Kidney epithelial cell (primary cell): ENCODE measurements around the gene KCNH5. TPM values are rescaled to one million over a fixed set of nuclear protein-coding genes. Genes with fewer than 3 reads are reported as not detected.

Source experiments
- DNase-seq: peaks from one replicate; pipeline ENCODE4 v3.0.0-alpha.2; 2010; ENCODE audit warnings: low read depth
- H3K27me3 ChIP-seq: 2 replicates; pipeline ENCODE4 v1.6.0; 2011; ENCODE audit warnings: low read length; ENCODE audit not compliant: control insufficient read depth, insufficient read depth
- H3K36me3 ChIP-seq: 2 replicates; pipeline ENCODE4 v1.5.1; 2011; ENCODE audit warnings: low read length; ENCODE audit not compliant: control insufficient read depth, insufficient read depth
- H3K4me3 ChIP-seq: 2 replicates; pipeline ENCODE4 v1.5.1; 2011; ENCODE audit warnings: low read depth, mild to moderate bottlenecking, control low read depth, low read length
- CTCF ChIP-seq: IDR thresholded peaks from 2 replicates; pipeline ENCODE4 v1.5.1; 2011; ENCODE audit warnings: mild to moderate bottlenecking, moderate library complexity, low read length, control low read depth, inconsistent platforms; ENCODE audit not compliant: insufficient read depth, poor library complexity, severe bottlenecking
- total RNA-seq: library from RNA; depleted of rRNA; stranded (reverse); fragments of >200 nt; gene quantifications from 2 replicates; pipeline ENCODE4 v1.2.3, GENCODE V29; 2015

KCNH5 gene
- total RNA-seq, 1 donor from 2014 or later: not detected

DNA sequence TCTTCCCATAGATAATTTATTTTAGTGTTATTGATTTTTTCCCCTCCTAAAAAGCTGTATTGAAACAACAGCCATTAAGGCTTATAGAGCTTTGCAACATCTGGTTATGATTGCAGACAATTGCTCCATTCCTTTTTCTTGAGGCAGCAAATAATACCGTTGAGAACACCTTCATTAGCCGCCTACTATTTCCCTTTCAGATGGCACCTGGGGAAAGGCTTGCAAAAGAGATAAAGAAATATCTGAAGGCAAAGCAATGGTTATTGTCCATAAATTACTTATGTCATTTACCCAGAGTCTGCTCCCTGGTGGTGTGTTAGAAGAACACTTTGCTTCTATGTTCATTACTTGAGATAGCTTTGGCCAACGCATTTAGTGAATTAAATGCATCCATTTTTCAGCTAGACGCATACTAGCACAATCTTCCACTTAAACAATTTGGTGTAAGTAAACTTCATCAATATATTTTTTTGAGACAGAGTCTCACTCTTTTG, 377.8 kb downstream of the KCNH5 start:
- DNase-seq: no peak
- no peak for TF ChIP-seq CTCF
- H3K27me3 ChIP-seq: no peaks in the 10 kb centered on the region
- H3K36me3 ChIP-seq: no peaks in the 10 kb centered on the region
- no peak overlapping the region for H3K4me3 ChIP-seq

DNA sequence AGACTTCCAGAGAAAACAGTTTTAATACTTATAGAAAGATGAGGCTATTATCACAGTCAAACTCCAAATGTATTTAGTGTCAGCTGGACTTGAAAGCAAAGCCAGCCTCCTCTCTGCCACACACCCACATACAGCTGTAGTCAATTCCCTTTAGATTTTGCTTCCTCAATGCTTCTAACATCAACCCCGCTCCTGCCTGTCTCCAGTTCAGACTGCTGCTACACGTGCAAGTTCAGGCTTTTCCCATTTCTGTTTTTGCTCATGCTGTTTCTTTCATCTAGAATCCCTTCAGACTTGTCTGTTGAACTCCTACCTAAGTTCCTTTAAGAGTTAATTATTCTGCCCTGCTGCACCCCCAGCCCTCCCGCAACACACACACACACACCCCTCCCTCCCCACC, 380.0 kb downstream of the KCNH5 start:
- Histone ChIP-seq H3K4me3 (no peak overlapping the region), H3K27me3 (no peaks in the 10 kb centered on the region), H3K36me3 (no peaks in the 10 kb centered on the region)
- TF ChIP-seq CTCF: no peak
- DNase-seq: no peak

DNA sequence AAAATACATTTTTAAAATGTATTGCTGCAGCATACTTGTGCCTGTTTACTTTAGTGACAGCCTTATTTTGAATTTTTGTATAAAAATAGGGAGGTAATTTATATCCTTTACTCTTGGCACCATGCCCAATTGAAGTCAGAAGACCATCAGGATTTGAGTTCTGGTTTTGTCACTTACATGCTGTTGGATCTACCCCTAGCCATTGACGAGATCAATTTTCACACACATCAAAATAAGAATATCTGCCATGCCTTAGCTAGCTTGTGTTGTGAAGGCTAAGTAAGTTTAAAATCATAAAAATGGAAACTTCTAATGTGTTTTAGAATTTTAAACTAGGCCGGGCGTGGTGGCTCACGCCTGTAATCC, 381.8 kb downstream of the KCNH5 start:
- H3K27me3 ChIP-seq: no peaks in the 10 kb centered on the region
- no peak for TF ChIP-seq CTCF
- DNase-seq: no peak
- no peak overlapping the region for H3K4me3 ChIP-seq
- H3K36me3 ChIP-seq: no peaks in the 10 kb centered on the region

DNA sequence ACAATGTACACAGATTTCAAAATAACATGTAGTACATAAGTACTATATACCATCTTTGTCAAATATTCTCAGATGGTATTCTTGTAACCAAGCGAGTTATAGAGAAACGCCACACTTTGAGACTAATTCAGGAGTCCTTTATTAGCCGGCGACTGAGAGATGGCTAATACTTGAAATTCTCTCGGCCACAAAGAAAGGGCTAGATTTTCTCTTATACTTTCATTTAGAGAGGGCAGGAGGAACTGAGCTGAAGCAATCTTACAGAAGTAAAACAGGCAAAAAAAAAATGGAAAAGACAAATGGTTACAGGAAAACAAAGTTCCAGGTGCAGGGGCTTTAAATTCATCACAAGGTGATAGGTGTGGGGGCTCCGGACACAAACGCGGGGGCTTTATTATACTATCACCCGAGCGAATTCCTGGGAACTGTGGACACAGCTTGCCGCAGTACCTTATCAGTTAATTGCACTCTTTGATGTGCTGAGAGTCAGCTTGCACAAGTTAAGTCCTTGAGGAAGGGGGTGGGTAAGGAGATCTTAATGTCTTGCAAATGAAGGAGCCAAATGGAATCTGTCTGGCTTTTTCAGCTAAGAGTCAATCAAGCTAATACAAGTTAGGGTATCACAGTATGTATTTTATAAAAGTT, 382.3 kb downstream of the KCNH5 start:
- Histone ChIP-seq H3K36me3 (no peaks in the 10 kb centered on the region), H3K4me3 (no peak overlapping the region), H3K27me3 (no peaks in the 10 kb centered on the region)
- no peak for DNase-seq
- TF ChIP-seq CTCF: no peak

DNA sequence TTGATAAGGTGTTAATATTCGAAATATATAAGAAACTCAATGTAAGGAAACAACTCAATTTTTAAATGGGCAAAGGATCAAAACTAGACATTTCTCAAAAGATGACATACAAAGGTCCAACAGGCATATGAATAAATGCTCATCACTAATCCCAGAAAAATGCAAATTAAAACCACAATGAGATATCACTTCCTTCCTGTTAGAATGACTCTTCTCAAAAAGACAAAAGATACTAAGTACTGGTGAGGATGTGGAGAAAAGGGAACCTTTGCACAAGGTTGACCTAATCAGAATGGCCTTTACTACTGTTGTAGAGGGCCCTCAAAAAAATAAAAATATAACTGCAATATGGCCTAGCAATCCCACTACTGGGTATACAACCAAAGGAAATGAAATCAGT, 383.4 kb downstream of the KCNH5 start:
- no peak overlapping the region for H3K4me3 ChIP-seq
- H3K27me3 ChIP-seq: no peaks in the 10 kb centered on the region
- no peaks in the 10 kb centered on the region for H3K36me3 ChIP-seq
- no peak for TF ChIP-seq CTCF
- no peak for DNase-seq

GRCh38 chr14:62658631-62659030, 386.6 kb downstream of the KCNH5 start:
- DNase-seq: no peak

More at GRCh38 chr14:62658631-62659030, 386.6 kb downstream of the KCNH5 start:
- no peak for TF ChIP-seq CTCF
- no peaks in the 10 kb centered on the region for H3K27me3 ChIP-seq
- H3K4me3 ChIP-seq: no peak overlapping the region
- no peaks in the 10 kb centered on the region for H3K36me3 ChIP-seq
